NCI-H1694 treated with DMSO at 0.1 percent for 48 hours (cell line): ENCODE data around the gene ANO5.

Experiments
- DNase-seq: peaks from one replicate; lab custom pipeline; 2025; lab: John Stamatoyannopoulos, UW

ANO5 gene

DNA sequence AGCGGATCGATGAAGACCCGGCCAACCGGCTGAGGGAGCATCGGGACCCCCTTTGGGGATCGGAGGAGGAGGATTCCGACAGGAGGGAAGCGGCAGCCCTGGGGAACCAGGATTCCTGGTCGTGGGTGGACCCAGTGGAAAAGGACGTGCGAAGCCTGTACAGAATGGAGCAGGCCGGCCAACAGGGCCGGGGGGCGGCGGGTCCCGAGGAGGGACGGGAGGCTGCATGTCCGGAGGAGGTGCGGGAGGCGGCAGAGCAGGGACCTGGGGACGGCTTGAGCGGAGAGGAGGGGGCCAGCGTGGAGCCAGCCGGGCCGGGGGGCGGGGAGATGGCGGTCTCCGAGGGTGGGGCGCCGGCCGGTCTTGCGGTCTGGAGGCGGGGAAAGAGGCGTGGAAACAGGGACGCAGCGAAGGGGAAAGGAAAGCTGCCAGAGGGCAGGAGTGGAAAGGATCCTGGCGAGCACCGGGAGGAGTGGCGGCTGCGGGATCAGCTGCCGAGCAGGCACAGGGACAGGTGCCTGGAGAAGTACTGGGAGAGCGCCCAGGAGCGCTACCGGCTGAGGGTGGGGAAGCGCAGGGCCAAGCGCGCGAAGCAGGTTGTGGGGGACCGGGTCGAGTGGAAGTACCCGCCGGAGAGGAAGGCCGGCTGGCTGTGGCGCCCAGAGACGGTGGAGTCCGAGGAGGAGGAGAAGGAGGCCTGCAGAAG lies at the start of gene ANO5:
Gene ANO5 (plus strand): TSS at position 444 of the 706 bp plus-strand sequence. CDS start 408 bp downstream, outside the sequence.
- DNase-seq = peak; percentile 33

- DNase-seq = no peak
These were observed 41.2 kb upstream of the ANO5 start for GRCh38 chr11:22151649-22152197.

DNA sequence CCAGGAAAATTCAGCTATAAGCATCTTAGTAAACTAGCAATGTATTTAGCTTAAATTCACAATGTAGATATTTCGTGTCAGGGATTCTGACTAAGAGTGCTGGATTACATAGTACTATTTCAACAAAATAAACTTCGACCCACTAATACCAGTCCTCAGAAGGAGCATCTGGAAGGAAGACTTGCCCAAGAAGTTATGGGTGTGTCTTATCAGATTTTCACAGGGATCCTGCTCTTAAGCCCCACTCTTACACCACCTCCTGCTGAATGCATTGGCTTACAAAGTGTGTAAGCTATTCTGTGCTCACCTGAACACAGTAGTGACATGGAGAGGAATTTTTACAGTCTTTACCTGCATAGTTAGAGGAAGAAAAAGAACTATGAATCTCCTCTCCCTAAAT lies 35.4 kb upstream of the ANO5 start:
- DNase-seq = no peak

DNA sequence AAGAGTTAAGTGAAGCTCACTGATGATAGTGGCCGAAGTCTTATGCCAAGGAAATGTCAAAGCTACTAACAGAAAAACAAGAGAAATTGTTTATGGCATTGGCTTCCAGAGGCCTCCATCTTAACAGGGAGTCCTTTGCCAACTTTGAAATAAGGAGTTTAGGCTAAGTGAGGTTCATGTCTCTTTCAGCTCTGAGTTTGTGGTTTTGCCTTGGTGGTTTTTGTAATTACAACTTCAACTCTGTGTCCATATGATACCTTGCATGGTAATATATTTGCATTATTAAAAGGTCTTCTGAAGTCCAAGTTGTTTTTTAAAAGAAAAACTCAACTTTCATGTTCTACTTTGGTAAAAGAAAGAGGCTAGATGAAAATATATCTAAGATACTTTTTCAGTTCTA lies 31.4 kb upstream of the ANO5 start:
- no peak for DNase-seq

- DNase-seq = no peak
These were observed 30.1 kb upstream of the ANO5 start for GRCh38 chr11:22162756-22163155.

- DNase-seq = no peak
These were observed 29.5 kb upstream of the ANO5 start for GRCh38 chr11:22163394-22163797.

- DNase-seq = no peak
These were observed 27.8 kb upstream of the ANO5 start for GRCh38 chr11:22165087-22165486.

- DNase-seq = no peak
These were observed 26.9 kb upstream of the ANO5 start for GRCh38 chr11:22165759-22166513.

DNA sequence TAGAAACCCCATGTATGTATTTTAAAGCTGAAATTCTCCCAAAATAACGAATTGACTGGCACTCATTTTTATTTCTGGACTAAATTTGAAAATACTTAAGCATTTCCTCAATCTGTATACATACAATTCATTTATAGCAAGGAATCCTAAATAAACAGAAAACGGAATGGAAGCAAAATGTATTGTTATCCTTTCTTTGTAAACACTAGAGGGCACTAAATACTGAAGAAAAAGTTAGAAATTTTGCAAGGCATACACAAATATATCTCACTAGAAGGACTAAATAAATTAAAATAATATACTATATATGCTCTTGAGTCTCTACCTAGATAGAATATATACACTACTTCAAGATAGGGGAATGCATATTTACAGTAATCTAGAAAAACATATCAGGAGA lies 23.1 kb upstream of the ANO5 start:
- peak; percentile 44 for DNase-seq

- no peak for DNase-seq
These were observed 19.4 kb upstream of the ANO5 start for GRCh38 chr11:22173532-22173931.

DNA sequence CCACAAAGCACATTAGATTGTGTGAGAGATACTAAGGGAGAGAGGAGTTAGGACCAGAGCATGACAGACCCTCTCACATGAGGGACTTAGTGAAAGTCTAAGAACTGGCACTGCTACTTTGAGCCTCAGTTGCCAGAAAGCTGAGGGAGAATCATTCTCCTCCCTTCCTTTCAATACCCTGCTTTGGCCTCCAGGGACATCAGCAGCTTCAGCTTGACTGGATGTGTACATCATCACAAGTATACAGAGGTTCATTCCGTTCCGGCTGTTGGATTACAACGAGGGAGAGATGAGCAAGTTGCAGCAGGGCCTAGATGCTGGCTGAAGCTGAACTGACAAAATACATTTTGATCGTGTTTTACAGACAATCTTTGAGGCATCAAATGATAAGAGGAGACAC lies 15.7 kb upstream of the ANO5 start:
- DNase-seq = no peak

- no peak for DNase-seq
These were observed 13.3 kb upstream of the ANO5 start for GRCh38 chr11:22179626-22180025.

- DNase-seq = no peak
These were observed 12.8 kb upstream of the ANO5 start for GRCh38 chr11:22180131-22180530.

DNA sequence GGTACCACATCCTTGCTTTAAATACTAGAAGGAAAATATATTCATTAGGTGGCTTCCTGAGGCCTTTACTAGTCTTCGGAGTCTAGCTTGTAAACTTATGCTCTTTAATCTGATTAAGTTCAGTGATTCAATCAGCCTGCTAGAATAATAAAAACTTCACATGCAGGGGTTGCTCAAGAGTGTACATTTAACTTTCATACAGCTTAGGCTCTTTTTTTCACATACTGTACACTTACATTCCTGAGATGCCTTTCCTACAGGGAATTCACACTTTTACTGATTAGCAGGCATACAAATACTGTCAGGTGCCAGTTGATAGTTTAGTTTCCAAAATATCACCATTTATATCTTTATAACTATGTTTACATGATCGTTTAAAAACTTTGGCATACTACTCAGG lies 3.2 kb upstream of the ANO5 start:
- DNase-seq = no peak

DNA sequence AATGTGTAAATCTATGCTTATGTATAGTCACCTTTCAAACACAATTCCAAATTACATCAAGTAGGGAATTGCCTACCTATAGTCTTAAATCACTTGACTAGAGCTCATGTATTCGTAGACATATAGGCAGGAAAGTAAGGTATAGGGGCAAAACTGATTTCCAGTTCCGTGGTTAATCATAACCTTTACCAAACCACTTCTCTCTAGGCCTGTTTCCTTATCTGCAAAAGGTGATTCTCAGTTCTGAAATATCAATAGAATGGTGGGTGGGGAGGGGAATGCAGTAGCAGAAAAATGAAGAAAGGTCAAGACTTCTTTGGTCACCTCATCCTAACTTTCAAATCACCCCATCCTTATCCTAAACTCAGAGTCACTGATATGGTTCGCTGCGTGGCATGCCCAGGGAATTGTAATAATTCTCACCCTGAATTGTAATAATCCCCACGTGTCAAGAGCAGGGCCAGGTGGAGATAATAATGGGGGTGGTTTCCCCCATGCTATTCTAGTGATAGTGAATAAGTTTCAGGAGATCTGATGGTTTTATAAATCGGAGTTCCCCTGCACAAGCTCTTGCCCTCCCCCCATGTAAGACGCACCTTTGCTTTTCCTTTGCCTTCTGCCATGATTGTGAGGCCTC lies 1.9 kb upstream of the ANO5 start:
- no peak for DNase-seq

GRCh38 chr11:22192289-22192641 lies 620 bp upstream of the ANO5 start:
- DNase-seq = no peak

DNA sequence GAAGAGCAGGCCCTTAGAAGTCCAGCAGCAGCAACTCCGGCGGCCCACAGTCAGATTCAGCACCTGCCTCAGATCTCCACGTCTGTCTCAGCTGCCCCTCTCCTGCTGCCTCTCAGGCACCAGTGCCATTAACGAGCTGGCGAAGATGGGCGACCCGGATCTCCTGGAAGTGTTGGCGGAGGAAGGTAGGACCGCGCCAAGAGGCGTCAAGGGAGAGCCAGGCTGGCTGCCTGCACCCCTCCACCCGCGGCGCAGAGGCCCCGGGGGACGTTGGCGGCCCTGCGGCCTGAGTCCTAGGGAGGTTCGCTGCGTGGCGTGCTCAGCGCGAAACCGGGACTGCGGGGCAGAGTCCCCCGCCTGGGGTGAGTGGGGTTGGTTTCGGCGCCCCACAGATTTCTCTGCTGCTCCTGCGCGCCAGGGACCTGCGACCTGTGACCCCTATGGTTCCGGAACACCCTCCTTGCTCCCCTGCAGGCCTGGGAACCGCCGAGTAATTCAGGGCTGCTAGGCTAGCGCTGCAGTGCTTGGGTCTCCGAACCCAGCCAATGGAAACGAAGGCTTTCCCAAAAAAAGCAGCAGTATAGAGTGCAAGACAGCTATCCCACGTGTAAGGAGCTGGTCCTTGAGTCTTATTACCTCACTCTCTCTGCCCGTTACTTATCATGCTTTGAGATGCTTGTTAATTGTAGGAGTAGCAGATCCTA lies 615 bp downstream of the ANO5 start:
- DNase-seq = peak; percentile 15

DNA sequence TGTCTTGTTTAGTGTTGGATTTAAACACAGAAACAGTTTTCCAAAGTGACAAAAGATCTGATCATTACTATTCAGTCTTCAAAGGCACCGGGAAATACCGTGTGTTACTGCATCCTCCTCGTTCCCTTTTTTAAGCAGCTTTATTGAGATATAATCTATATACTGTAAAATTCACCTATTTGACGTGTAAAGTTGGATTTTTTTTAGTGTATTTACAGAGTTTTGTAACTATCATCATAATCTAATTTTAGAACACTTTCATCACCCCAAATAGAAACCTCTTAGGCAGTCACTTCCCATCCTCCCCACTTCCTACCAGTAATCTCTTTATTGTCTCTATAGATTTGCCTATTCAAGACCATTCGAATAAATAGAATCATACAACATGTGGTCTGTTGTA lies 1.4 kb downstream of the ANO5 start:
- no peak for DNase-seq

DNA sequence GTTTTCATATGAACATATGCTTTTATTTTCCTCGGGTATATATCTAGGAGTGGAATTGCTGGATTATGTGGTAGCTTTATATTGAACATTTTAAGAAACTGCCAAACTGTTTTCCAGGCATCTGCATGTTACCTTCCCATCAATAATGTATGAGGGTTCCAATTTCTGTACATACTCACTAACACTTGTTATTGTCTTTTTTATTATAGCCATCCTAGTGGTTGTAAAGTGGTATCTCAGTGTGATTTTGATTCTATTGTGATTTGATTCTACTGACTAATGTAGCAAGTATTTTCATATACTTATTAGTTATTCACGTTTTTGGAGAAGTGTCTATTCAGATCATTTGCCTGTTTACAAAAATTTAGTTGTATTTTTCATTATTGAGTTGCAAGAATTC lies 2.0 kb downstream of the ANO5 start:
- DNase-seq = peak; percentile 3

GRCh38 chr11:22197139-22198005 lies 4.5 kb downstream of the ANO5 start:
- DNase-seq = no peak

DNA sequence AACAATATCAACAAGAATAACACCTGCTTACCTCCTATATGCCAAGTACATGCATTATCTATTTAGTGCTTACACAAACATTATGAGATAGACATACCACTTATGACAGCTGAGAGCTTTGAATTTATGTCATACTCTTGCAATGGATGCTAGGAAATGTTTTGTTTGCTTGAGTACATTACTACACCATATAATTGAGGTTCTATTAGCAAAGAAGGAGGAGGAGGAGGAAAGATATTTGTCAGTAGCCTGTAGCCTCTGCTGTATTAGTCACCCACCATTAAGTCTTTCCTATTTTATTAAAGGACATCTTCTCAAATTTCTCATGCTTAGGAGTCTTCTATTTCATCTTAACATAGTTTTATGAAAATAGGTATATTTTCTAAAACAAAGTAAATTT lies 6.4 kb downstream of the ANO5 start:
- DNase-seq = no peak
